Measurements from ENCODE around the gene TMEM225B.
A peak's percentile ranks its signal among the peaks of the same experiment; 100 is the strongest.

TMEM225B gene

DNA sequence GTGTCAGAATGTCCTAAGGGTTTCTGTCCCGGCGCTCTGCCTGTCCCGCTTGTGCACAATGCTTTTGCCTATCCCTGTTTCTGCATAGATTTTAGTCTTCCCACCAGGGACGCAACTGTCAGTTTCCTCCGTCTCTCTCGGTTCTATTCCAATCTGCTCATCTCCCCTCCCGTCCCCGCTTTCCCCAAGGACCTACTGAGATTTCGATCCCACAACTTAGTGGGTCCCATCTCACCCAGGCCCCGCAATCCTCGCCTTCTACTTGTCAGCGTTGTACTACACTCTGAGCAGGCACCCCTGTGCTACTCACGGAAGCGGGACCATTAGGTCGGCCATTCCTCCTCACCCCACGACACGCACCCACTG lies 40.1 kb upstream of the TMEM225B start:
- TF ChIP-seq, protein P1, sequence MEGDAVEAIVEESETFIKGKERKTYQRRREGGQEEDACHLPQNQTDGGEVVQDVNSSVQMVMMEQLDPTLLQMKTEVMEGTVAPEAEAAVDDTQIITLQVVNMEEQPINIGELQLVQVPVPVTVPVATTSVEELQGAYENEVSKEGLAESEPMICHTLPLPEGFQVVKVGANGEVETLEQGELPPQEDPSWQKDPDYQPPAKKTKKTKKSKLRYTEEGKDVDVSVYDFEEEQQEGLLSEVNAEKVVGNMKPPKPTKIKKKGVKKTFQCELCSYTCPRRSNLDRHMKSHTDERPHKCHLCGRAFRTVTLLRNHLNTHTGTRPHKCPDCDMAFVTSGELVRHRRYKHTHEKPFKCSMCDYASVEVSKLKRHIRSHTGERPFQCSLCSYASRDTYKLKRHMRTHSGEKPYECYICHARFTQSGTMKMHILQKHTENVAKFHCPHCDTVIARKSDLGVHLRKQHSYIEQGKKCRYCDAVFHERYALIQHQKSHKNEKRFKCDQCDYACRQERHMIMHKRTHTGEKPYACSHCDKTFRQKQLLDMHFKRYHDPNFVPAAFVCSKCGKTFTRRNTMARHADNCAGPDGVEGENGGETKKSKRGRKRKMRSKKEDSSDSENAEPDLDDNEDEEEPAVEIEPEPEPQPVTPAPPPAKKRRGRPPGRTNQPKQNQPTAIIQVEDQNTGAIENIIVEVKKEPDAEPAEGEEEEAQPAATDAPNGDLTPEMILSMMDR (IDR thresholded peaks at IDR 0.05; ENCODE audit: insufficient read depth, missing control alignments), result no peak
- no peak for FAIRE-seq
- no peak for DNase-seq (ENCODE audit: insufficient read length, low spot score)

DNA sequence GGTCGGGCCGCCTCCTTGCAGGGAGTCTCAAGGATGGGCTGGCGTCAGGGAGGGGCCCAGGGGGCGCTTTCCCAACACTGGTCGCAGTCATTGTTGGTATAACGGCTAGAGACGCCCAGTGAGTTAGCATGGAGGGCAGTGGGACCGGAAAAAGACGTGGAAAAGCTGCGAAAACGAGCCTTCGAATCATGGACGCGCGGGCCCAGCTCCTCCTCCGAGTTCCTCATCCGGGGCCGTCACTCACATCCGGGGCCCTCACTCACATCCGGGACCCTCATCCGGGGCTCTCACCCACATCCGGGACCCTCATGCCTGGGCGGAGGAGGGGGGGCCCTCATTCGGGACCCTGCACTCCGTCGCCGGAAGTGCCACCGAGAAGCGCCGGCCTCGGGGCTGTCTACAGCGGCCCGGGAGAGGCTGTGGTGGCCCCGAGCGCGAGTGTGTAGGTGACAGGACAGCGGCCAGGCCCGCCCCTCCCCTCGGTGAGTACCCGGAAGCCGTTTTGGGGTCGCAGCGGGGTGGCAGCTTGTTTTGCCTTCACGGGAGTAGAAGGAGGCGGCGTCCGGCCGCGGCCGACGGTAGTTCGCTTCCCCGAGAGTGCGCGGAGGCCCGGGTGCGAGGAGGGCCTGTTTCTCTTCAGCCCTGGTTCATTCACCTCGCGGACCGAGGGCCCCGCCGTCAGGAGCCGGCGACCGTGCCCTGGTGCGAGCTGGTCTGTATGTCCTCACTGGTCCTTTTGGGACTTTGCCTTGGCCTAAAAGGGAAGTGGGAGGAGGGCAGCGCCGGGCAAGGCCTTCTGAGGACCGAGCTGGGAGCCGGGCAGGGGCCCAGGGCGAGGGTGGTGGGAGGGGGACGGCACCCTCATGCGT lies 39.5 kb upstream of the TMEM225B start, which contains the start of gene ZNF655:
ZNF655 (plus strand) TSS at position 337 of the 869 bp plus-strand sequence. CDS start 1,918 bp downstream, outside the sequence.
- TF ChIP-seq, protein P1 (IDR thresholded peaks at IDR 0.05; ENCODE audit: insufficient read depth, missing control alignments), result no peak
- FAIRE-seq, result no peak
- DNase-seq (ENCODE audit: insufficient read length, low spot score), result peak; percentile 95

DNA sequence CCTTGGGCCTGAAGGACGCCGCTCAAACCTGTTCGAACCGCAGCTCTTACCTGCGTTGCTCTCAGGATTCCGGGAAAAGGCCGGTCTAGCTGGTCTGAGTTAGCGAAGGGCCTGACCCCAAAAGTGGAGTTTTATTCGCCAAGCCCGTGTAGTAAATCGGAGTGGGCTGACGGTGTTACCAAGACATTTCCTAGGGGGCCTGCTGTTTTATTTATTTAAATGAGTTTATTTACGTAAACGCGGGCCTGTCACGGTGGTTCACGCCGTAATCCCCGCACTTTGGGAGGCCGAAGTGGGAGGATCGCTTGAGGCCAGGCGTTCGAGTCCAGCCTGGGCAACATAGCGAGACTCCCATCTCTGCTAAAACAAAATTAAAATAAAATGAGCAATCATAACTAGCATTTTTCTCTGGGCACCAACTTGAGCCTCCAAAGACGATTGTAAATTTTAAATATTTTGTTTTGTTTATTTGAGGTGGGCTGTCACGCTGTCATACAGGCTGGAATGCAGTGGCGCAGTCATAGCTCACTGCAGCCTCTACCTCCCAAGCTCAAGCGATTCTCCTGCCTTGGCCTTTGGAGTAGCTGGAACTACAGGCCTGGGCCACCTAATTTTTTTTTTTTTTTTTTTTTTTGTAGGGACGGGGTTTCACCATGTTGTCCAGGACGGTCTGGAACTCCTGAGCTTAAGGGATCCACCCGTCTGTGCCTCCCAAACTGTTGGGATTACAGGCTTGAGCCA lies 38.7 kb upstream of the TMEM225B start:
- DNase-seq (ENCODE audit: insufficient read length, low spot score) (no peak), FAIRE-seq (no peak)
- TF ChIP-seq, protein P1 (IDR thresholded peaks at IDR 0.05; ENCODE audit: insufficient read depth, missing control alignments), result no peak

DNA sequence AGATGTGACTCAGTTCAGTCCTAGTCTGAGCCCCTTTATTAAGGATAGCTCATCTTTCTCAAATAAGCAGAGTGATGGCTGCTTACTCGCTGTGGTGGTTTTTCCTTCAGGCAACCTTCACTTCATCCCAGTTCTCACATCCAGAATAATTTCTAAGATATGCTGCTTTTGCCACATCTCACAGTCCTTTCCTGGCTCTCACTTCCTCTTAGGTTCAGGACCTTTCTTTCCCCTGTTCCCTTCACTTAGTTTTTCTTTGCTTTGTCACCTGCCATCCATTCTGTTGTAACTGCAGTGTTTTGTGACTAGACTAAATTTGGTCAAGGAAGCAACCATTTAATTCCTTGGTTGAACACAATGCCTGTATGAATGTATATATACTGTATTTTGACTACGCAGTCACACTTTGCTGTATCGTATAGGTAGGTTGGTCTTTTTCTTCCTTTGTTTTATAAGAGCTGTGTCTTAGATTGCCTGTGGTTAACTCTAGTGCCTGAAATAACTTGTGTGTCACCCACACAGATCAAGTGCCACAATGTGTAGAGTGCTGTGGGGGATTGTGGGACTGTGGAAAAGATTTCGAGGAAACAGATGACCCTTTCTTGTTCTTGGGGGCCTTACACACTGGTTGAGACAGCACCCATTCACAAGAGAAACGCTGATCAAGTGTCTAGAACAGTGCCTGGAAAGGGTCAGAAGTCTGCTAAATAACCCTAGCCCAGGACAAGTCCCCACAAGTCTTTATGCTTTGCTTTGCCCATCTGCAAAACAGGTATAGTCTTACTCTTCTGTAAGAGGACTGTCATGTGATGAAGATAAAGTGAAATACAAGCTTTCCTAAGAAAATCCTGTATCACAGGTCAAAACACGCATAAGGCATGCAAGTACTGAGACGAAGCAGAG lies 37.0 kb upstream of the TMEM225B start:
- DNase-seq (ENCODE audit: insufficient read length, low spot score), result no peak
- TF ChIP-seq, protein P1 (IDR thresholded peaks at IDR 0.05; ENCODE audit: insufficient read depth, missing control alignments), result no peak
- FAIRE-seq, result no peak

DNA sequence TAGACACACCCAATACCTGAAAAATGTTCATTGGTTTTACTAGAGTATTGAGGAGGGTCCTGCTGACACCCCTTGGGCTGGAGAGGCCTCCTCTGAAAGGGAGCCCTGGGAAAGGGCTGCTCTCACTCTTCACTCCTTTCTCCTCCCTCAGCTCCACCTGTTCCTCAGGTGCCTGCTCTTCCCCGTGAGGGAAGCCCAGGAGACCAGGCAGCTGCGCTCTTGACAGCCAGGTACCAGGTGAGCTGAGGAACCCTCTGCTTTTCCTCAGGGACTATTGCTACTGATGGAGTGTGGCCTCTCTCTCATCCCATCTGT lies 36.4 kb upstream of the TMEM225B start:
- no peak for FAIRE-seq
- TF ChIP-seq, protein P1 (IDR thresholded peaks at IDR 0.05; ENCODE audit: insufficient read depth, missing control alignments), result no peak
- DNase-seq (ENCODE audit: insufficient read length, low spot score), result no peak

DNA sequence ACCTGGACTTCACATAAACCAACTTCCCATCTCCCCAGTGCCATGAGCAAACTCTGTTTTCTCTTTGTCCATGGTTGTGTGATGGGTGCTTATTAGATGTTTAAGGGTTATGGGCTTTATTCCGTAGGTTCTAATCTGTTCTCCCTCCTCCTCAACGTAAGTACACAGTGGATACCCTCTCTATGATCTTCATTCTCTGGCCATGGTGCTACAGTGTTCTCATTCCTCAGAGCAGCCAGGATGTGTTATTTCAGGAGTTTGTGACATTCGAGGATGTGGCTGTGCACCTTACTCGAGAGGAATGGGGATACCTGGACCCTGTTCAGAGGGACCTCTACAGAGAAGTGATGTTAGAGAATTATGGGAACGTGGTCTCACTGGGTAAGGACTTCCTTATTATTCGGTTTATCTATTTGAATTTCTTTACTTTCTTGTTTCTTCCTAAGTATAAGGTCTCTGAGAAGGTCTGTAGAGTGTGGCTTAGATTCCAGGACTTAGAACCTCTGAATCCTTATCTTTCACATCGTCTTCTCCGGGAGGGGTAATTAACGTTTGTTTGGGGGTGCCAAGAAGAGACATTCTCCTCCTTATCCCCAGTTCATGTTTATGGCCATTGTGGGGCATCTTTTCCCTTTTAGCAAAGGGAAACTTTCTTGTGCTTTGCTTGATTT lies 35.8 kb upstream of the TMEM225B start:
- TF ChIP-seq, protein P1 (IDR thresholded peaks at IDR 0.05; ENCODE audit: insufficient read depth, missing control alignments), result no peak
- no peak for DNase-seq (ENCODE audit: insufficient read length, low spot score)
- no peak for FAIRE-seq

Data from D721Med (cell line).